NCI-H1105 treated with DMSO at 0.1 percent for 48 hours (cell line): ENCODE data around the gene MYL7.
"Not testable (repeated sequence)": the region's sequence is repeated elsewhere in the genome, so short reads cannot be mapped to it uniquely, and the experiment has no call there.

Source experiments
- DNase-seq: peaks from one replicate; lab custom pipeline; 2025; lab: John Stamatoyannopoulos, UW

Gene MYL7

GRCh38 chr7:44141221-44141850 lies at the start of gene MYL7:
TSS of gene MYL7 (minus strand) at chr7:44141332. CDS start at chr7:44141305, 27 bp downstream.
- DNase-seq: no peak

- no peak for DNase-seq
Measured at GRCh38 chr7:44189993-44190872, 49.1 kb upstream of the MYL7 start.

GRCh38 chr7:44189286-44189992 lies 48.3 kb upstream of the MYL7 start, which contains the start of gene GCK:
TSS of gene GCK (minus strand) at chr7:44189439. CDS start at chr7:44188953, 486 bp downstream.
- DNase-seq: peak; percentile 5

- no peak for DNase-seq
Measured at GRCh38 chr7:44188480-44189225, 47.5 kb upstream of the MYL7 start.

DNA sequence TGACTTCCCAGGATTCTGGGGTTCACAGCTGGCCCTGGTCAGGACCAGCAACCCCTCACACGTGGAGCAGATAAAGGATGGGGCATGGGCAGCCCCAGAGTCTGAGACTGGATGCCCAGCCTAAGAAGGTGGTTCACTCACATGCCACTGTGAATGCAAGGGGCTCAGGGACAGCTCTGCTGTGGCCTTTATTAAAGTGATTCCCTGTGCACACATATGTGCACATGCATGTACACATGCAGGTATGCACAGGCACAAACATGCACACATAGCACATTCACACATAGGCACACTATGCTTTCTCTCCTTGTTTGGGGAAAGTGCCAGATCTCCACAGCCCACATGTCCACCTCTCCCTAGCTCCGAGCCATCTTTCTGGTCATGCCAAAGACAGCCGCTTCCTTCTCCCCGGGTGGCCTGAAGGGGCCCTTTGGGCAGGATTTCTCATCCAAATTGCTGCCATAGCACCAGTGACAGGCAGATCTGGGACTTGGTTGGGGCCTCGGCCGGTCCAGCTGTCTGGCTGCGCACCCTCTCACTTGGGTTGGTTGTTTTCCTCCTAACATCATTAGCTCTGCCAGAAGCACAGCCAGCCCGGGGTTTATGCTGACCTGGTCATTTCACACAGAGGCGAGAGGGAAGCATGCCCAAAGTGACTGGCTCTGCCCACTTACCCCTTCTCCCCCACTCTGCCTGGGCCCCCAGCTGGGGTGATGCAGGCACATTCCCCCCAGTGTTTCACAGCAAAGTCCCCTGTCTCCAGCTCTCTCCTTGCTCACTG lies 46.7 kb upstream of the MYL7 start:
- no peak for DNase-seq

DNA sequence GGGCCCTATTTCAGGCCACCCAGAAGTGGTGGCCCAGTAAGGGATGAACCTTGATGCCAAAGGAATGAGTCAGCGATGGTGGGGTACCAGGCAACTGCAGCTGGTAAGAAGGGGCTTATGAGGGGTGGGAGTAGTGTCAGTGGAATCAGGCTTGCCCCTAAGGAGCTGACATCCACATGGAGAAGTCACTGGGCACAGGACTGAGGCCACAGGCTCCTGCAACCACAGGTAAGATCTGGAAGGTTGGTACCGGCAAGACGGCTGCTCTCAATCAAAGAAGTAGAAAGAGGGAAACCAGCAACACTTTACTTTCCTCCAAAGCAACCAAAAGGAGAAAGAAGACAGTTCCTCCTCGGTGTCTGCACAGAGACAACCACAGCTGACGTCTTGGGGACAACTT lies 45.6 kb upstream of the MYL7 start:
- no peak for DNase-seq

DNA sequence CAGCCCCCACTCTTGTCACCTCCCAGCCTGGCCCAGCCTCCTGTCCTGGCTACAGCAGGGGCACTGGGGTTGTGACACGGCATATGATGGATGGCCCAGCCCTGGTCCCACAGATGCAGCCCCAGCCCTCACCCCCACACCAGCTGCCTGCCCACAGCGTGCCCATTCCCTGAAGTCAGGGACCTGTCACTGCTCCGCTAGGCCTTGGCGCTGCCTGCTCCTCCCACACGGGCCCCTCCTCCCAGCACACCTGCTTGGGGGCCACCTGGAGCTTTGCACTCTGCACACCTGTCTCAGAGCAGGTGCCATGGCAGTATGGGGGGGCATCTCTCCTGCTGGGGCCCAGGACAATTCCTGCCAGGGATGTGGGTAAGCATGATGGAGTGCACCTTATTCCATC lies 44.6 kb upstream of the MYL7 start:
- DNase-seq: no peak

DNA sequence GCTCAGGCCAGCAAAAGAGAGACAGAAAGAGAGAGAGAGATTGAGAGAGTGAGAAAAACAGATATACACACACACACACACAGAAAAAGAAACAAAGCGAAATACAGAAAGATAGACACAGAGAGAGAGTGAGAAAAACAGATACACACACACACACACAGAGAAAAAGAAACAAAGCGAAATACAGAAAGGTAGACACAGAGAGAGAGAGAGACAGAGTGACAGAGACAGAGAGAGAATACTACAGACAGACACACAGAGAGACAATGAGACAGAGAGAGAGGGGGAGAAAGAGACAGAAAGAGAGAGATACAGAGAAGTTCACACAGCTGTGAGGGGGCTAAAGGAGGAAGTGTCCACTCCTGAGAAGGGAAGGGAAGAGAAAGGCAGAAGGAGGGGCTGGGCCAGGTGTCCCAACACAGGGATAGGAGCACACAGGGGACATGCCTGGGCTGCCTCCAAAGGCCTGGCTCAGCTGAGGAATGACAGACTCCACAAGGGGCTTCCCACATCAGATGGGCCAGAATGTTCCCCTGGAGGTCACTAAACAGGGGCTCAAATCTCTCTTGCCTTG lies 43.8 kb upstream of the MYL7 start:
- DNase-seq: no peak

GRCh38 chr7:44184206-44184872 lies 43.2 kb upstream of the MYL7 start:
- no peak for DNase-seq

GRCh38 chr7:44183386-44183785 lies 42.3 kb upstream of the MYL7 start:
- DNase-seq: no peak

DNA sequence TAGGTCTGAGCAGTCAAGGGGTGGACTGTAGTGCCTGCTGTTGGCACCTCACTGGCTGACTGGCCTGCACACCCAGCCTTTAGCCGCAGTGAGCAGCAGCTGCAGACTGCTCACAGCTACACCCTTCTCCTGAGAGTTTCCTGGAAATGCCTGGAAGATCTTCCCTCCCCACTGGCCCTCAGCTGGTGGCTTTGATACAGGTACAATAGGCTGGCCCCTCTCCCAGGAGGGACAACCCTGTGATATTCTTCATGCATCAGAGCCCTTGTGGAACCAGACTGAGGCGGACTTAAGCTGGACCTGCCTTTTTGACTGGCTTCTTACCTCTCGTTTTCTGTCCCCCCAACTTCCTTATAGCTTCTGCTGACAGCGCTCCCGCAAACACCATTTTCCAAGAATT lies 41.7 kb upstream of the MYL7 start:
- no peak for DNase-seq

DNA sequence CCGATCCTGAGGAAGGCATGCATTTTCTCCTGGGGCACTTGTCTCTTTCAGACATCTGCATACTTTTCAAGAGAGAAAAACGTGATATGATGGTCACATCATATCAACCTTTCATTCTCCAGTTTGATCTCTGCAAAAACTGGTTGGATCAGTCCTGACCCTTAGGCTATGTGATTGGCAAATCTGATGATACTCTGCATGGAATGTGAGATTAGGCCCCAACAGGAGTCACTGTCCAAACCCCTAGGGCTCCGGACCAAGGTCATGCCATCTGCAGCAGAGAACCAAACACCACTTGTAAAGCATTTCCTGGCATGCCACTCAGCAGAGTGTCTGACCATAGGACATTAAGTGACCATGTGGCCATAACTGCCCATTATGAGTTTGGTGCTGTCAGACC lies 39.5 kb upstream of the MYL7 start:
- DNase-seq: no peak

DNA sequence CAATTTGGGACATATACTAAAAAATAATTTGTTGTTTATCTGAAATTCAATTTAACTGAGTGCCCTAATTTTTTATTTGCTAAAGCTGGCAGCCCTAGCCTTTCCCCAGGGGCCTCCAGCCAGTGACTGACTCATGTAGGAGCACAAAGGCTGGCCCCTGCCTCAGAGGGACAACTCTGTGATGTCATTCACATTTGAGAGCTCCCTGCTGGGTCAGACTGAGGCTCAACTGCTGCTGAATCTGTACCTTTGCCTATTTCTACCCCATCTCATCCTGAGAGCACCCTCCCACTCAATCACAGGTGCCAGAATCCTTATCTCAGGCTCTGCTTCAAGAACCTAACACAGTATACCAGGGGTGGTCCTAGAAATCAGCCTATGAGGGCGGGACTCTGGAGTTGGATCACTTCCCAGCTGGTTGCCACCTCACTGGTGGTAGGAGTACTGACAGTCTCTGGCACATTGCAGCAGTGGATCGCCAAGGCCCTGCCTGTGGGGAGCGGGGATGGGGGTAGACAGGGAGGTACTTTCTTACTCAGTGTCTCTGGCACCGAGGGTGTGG lies 36.5 kb upstream of the MYL7 start:
- DNase-seq: no peak

DNA sequence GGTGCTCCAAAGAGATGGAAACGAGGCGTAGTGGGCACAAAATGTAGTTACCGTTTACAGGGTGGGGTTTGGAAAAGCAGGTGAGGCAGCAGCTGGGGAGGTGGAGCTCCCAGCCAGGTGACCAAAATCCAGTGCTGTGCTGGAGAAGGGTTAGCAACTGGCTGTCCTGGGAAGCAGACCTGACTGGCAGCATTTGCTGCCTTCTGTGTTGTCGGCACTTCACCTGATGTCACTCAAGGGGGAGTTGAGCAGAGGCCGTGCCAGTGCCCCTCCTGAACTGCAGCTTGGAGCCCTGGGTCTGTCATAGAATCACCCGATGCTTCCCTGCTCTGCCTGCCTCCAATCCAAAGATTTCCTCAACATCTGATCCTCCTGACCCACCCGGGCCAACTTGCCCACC lies 35.4 kb upstream of the MYL7 start:
- no peak for DNase-seq

DNA sequence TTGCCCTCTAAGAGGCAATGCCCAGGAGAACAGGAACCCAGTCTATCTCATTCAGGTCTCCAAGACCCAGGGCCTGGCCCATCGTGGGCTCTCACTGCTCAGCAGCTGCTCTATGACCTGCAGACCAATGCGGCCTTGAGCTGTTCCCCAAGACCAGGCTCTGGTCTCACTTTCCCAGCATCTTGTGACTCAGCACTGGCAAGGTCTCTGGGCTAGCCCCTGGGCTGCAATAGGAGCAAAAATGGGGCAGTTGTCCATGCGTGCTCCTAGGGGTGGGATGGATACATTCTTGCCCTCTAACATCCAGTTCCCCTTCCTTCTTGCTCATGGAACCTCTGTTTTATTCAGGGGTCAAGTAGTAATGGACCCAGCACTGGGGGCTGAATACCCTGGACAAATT lies 34.6 kb upstream of the MYL7 start:
- DNase-seq: no peak

GRCh38 chr7:44174694-44174948 lies 33.5 kb upstream of the MYL7 start:
- not testable (repeated sequence) for DNase-seq

DNA sequence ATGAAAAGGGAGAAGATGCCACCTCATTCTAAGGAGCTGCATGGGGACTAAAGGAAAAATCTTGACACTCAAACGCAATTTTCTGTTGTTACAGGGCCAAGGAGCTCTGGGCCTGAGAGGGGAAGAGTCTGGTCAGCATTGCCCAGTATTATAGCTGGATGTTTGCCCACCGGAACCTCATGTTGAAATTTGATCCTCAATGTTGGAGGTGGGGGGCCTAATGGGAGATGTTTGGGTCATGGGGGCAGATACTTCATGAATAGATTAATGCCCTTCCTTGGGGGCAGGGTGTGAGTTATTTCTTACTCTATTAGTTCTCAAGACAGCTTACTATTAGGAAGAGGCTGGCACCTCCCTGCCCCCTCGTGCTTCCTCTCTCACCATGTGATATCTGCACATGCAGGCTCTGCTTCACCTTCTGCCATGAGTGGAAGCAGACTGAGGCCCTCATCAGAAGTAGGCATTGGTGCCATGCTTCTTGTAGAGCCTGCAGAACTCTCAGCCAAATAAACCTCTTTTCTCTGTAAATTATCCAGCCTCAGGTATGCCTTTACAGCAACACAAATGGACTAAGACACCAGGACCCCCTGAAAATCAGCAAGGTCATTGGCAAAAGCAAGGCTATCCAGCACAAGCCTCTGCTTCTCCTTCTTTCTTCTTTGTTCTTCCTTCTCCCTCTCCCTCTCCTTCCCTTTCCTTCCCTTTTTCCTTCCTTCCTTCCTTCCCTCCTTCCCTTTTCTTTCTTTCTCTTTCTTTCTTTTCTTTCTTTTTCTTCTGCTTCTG lies 33.0 kb upstream of the MYL7 start:
- DNase-seq: no peak

GRCh38 chr7:44172803-44173424 lies 31.8 kb upstream of the MYL7 start:
- DNase-seq: peak; percentile 81

- DNase-seq: no peak
Measured at GRCh38 chr7:44172352-44172751, 31.2 kb upstream of the MYL7 start.
